ENCODE data around the gene PMIS2.

PMIS2 gene

GRCh38 chr19:35633727-35634440 lies 47.9 kb downstream of the PMIS2 start:
- DNase-seq (ENCODE audit: low read depth): no peak

GRCh38 chr19:35636651-35637050 lies 50.7 kb downstream of the PMIS2 start:
- DNase-seq (ENCODE audit: low read depth): no peak

Measured in GM04503 (cell line).